Measurements from ENCODE around the gene PITX1.

PITX1 gene

GRCh38 chr5:135061001-135061400, 27.0 kb upstream of the PITX1 start:
- H2AFZ ChIP-seq (ENCODE audit: insufficient read depth, low read length, poor library complexity), result no peak overlapping the region
- H3K18ac ChIP-seq (ENCODE audit: low read length), result no peak overlapping the region
- H4K12ac ChIP-seq (ENCODE audit: low read depth, low read length), result no peak overlapping the region
- no peak overlapping the region for H3K4me3 ChIP-seq (ENCODE audit: low read depth, low read length)
- H2BK5ac ChIP-seq (ENCODE audit: low read depth, low read length, poor library complexity), result no peak overlapping the region
- no peak overlapping the region for H2BK120ac ChIP-seq (ENCODE audit: insufficient read depth, low read length, poor library complexity)
- no peak overlapping the region for H3K23ac ChIP-seq (ENCODE audit: low read length)
- H3K9ac ChIP-seq (ENCODE audit: low read length), result no peak overlapping the region
- DNase-seq, result no peak
- no peak overlapping the region for H2AK5ac ChIP-seq (ENCODE audit: low read length)
- no peak overlapping the region for H4K91ac ChIP-seq (ENCODE audit: low read depth, low read length)
- no peaks in the 10 kb centered on the region for H3K79me1 ChIP-seq (ENCODE audit: low read length)
- H2BK12ac ChIP-seq (ENCODE audit: low read length), result no peak overlapping the region
- H3K4ac ChIP-seq (ENCODE audit: low read depth, low read length), result no peak overlapping the region
- WGBS (ENCODE audit: extremely low coverage, insufficient coverage, insufficient read length), result no CpG with 5 or more reads among the region's 6 CpGs
- no peaks in the 10 kb centered on the region for H3K27me3 ChIP-seq (ENCODE audit: insufficient read depth, low read length)
- no peak overlapping the region for H3K27ac ChIP-seq (ENCODE audit: low read depth, low read length)
- H3K4me1 ChIP-seq (ENCODE audit: control insufficient read depth in 1 of 2, insufficient read depth in 2 of 2, low read length in 2 of 2), result peaks cover 2% of the 10 kb centered on the region in 2 experiments
- H3K36me3 ChIP-seq (ENCODE audit: control insufficient read depth in 1 of 2, insufficient read depth in 2 of 2, low read length in 2 of 2), result no peaks in the 10 kb centered on the region
- H4K8ac ChIP-seq (ENCODE audit: low read depth, low read length), result no peak overlapping the region
- no peaks in the 10 kb centered on the region for H3K9me3 ChIP-seq (ENCODE audit: insufficient read depth, low read depth, low read length)
- H3K79me2 ChIP-seq (ENCODE audit: control insufficient read depth, insufficient read depth, low read length, poor library complexity), result no peaks in the 10 kb centered on the region
- no peak overlapping the region for H3K4me2 ChIP-seq (ENCODE audit: low read length)
- no peak overlapping the region for H3K14ac ChIP-seq (ENCODE audit: low read length)

DNA sequence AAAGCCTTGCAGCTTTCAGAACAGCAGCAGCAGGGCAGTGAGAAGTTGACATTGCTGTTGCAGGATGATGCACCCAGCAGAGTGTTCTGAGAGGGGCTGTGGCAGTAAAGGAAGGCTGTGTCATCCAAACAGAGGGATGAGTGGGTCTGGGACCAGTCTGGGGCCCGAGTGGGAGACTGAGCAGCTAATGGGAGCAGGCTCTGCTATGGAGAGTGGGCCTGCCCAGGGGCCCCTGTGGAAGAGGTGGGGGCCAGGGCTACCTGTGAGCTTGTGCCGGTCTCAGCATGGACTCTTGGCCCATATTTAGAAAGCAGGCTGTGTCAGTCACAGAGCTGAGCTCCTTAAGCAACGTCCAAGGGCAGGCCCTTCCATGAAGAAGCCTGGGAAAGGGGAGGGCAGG, 26.0 kb upstream of the PITX1 start:
- Histone ChIP-seq H3K18ac (ENCODE audit: low read length) (no peak overlapping the region), H4K91ac (ENCODE audit: low read depth, low read length) (no peak overlapping the region), H3K9me3 (ENCODE audit: insufficient read depth, low read depth, low read length) (peaks cover 2% of the 10 kb centered on the region), H3K14ac (ENCODE audit: low read length) (no peak overlapping the region), H2AFZ (ENCODE audit: insufficient read depth, low read length, poor library complexity) (no peak overlapping the region), H2BK120ac (ENCODE audit: insufficient read depth, low read length, poor library complexity) (no peak overlapping the region), H3K4me3 (ENCODE audit: low read depth, low read length) (no peak overlapping the region), H4K8ac (ENCODE audit: low read depth, low read length) (no peak overlapping the region), H3K79me1 (ENCODE audit: low read length) (no peaks in the 10 kb centered on the region), H4K12ac (ENCODE audit: low read depth, low read length) (no peak overlapping the region), H3K4ac (ENCODE audit: low read depth, low read length) (no peak overlapping the region), H3K9ac (ENCODE audit: low read length) (no peak overlapping the region), H3K4me1 (ENCODE audit: control insufficient read depth in 1 of 2, insufficient read depth in 2 of 2, low read length in 2 of 2) (peaks cover 0 to 2% of the 10 kb centered on the region in 2 experiments), H3K27me3 (ENCODE audit: insufficient read depth, low read length) (no peaks in the 10 kb centered on the region), H2AK5ac (ENCODE audit: low read length) (no peak overlapping the region), H3K79me2 (ENCODE audit: control insufficient read depth, insufficient read depth, low read length, poor library complexity) (no peaks in the 10 kb centered on the region), H3K4me2 (ENCODE audit: low read length) (no peak overlapping the region), H3K23ac (ENCODE audit: low read length) (no peak overlapping the region), H2BK12ac (ENCODE audit: low read length) (no peak overlapping the region), H2BK5ac (ENCODE audit: low read depth, low read length, poor library complexity) (no peak overlapping the region), H3K27ac (ENCODE audit: low read depth, low read length) (no peak overlapping the region), H3K36me3 (ENCODE audit: control insufficient read depth in 1 of 2, insufficient read depth in 2 of 2, low read length in 2 of 2) (no peaks in the 10 kb centered on the region)
- WGBS (ENCODE audit: extremely low coverage, insufficient coverage, insufficient read length), result no CpG with 5 or more reads among the region's 3 CpGs
- no peak for DNase-seq

DNA sequence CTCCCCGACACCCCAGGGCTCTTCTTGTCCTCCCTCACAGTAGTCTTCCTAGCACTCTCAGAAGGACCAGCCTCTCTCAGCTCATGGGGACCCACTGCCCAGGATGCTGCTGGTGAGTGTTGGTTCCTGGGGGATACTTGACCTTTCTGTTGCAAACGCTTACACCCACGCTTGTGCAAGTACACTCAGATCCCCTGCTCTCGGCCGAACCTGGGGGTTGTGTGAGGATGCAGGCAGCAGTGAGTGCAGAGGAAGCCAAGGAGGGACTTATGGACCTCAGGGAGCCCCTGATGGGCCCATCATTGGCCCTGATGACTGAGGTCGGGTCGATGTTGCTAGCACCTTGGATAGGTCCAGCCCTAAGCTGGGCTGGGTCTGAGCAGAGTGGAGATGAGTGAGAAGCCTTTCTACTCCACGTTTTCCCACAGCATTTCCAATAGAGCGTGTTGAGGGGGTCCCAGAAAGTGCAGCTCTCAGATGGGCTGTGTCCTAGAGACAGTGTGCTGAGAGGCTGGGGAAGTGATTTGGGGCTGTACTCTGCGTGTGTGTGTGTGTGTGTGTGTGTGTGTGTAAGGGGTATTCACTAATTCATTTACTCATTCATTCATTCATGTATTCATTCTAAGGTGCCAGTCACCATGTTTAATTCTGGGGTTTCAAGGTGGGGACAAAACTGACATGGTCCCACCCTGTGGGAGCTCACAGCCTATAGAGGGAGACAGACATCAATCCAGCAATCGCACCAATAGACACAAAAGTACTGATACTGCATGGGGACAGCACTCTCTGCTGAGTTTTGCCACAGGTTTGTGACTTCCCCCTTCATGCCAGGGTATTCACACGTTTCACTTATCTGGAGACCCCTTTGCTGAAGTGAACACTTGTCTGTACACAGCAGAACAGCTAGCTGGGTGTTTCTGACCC, 25.2 kb upstream of the PITX1 start:
- Histone ChIP-seq H3K27ac (ENCODE audit: low read depth, low read length) (no peak overlapping the region), H3K27me3 (ENCODE audit: insufficient read depth, low read length) (no peaks in the 10 kb centered on the region), H4K8ac (ENCODE audit: low read depth, low read length) (no peak overlapping the region), H2BK5ac (ENCODE audit: low read depth, low read length, poor library complexity) (no peak overlapping the region), H3K4me3 (ENCODE audit: low read depth, low read length) (no peak overlapping the region), H2AK5ac (ENCODE audit: low read length) (no peak overlapping the region), H3K9ac (ENCODE audit: low read length) (no peak overlapping the region), H3K79me2 (ENCODE audit: control insufficient read depth, insufficient read depth, low read length, poor library complexity) (no peaks in the 10 kb centered on the region), H2BK120ac (ENCODE audit: insufficient read depth, low read length, poor library complexity) (no peak overlapping the region), H3K14ac (ENCODE audit: low read length) (no peak overlapping the region), H3K4me1 (ENCODE audit: control insufficient read depth in 1 of 2, insufficient read depth in 2 of 2, low read length in 2 of 2) (peaks cover 0 to 2% of the 10 kb centered on the region in 2 experiments), H3K4me2 (ENCODE audit: low read length) (no peak overlapping the region), H2BK12ac (ENCODE audit: low read length) (no peak overlapping the region), H3K4ac (ENCODE audit: low read depth, low read length) (no peak overlapping the region), H3K18ac (ENCODE audit: low read length) (no peak overlapping the region), H4K91ac (ENCODE audit: low read depth, low read length) (no peak overlapping the region), H3K36me3 (ENCODE audit: control insufficient read depth in 1 of 2, insufficient read depth in 2 of 2, low read length in 2 of 2) (no peaks in the 10 kb centered on the region), H4K12ac (ENCODE audit: low read depth, low read length) (no peak overlapping the region), H3K9me3 (ENCODE audit: insufficient read depth, low read depth, low read length) (peaks cover 2% of the 10 kb centered on the region), H3K79me1 (ENCODE audit: low read length) (no peaks in the 10 kb centered on the region), H2AFZ (ENCODE audit: insufficient read depth, low read length, poor library complexity) (no peak overlapping the region), H3K23ac (ENCODE audit: low read length) (no peak overlapping the region)
- WGBS (ENCODE audit: extremely low coverage, insufficient coverage, insufficient read length), result no CpG with 5 or more reads among the region's 12 CpGs
- no peak for DNase-seq

DNA sequence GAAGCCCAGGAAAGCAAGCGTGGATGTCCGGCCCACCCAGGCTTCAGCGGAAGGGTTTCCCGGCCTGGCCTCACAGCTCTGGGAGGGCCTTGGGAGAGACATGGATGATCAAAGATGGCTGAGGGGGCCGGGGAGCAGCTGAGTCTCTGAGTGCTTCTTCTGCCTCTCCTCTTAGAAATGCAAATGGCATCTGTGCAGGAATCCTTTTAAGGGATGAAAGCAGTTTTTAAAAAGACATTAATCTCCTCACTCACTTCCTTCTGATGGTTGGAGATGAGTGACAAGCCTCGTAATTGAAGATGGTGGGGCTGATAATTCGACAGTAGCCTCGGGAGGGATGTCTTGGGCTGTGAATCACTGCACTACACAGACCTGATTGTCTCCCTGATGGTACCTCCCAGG, 24.3 kb upstream of the PITX1 start:
- no CpG with 5 or more reads among the region's 8 CpGs for WGBS (ENCODE audit: extremely low coverage, insufficient coverage, insufficient read length)
- peak; percentile 84 to 89 for DNase-seq
- peaks cover 0 to 2% of the 10 kb centered on the region in 2 experiments for H3K4me1 ChIP-seq (ENCODE audit: control insufficient read depth in 1 of 2, insufficient read depth in 2 of 2, low read length in 2 of 2)

More for the DNA sequence above, 24.3 kb upstream of the PITX1 start:
- H3K14ac ChIP-seq (ENCODE audit: low read length), result no peak overlapping the region
- H3K36me3 ChIP-seq (ENCODE audit: control insufficient read depth in 1 of 2, insufficient read depth in 2 of 2, low read length in 2 of 2), result no peaks in the 10 kb centered on the region
- no peaks in the 10 kb centered on the region for H3K27me3 ChIP-seq (ENCODE audit: insufficient read depth, low read length)
- H3K23ac ChIP-seq (ENCODE audit: low read length), result no peak overlapping the region
- no peak overlapping the region for H2BK5ac ChIP-seq (ENCODE audit: low read depth, low read length, poor library complexity)
- H4K91ac ChIP-seq (ENCODE audit: low read depth, low read length), result no peak overlapping the region
- no peak overlapping the region for H2AFZ ChIP-seq (ENCODE audit: insufficient read depth, low read length, poor library complexity)
- no peaks in the 10 kb centered on the region for H3K79me2 ChIP-seq (ENCODE audit: control insufficient read depth, insufficient read depth, low read length, poor library complexity)
- H3K4me2 ChIP-seq (ENCODE audit: low read length), result no peak overlapping the region
- H4K12ac ChIP-seq (ENCODE audit: low read depth, low read length), result no peak overlapping the region
- H3K4me3 ChIP-seq (ENCODE audit: low read depth, low read length), result no peak overlapping the region
- H4K8ac ChIP-seq (ENCODE audit: low read depth, low read length), result no peak overlapping the region
- H2BK12ac ChIP-seq (ENCODE audit: low read length), result no peak overlapping the region
- no peak overlapping the region for H2AK5ac ChIP-seq (ENCODE audit: low read length)
- no peak overlapping the region for H3K4ac ChIP-seq (ENCODE audit: low read depth, low read length)
- H3K27ac ChIP-seq (ENCODE audit: low read depth, low read length), result no peak overlapping the region
- H3K9ac ChIP-seq (ENCODE audit: low read length), result no peak overlapping the region
- H2BK120ac ChIP-seq (ENCODE audit: insufficient read depth, low read length, poor library complexity), result no peak overlapping the region
- peaks cover 2% of the 10 kb centered on the region for H3K9me3 ChIP-seq (ENCODE audit: insufficient read depth, low read depth, low read length)
- no peaks in the 10 kb centered on the region for H3K79me1 ChIP-seq (ENCODE audit: low read length)
- no peak overlapping the region for H3K18ac ChIP-seq (ENCODE audit: low read length)

Data from trophoblast cell (in vitro differentiated cells and primary cell).